ENCODE data around the gene YAP1.

GRCh38 chr11:102147632-102148031 is 37.4 kb downstream of the YAP1 start:
- TF ChIP-seq CTCF (conservative IDR thresholded peaks at IDR 0.05; ENCODE audit: low read depth, low read length) (no peak), RAD21 (IDR thresholded peaks at IDR 0.05; ENCODE audit: low read length) (no peak), CEBPB (IDR thresholded peaks at IDR 0.05; ENCODE audit: low read depth, low read length) (0 out of 2 replicates have a peak, but pooled peaks have one; percentile 10), RFX5 (IDR thresholded peaks at IDR 0.05; ENCODE audit: low read depth, low read length) (no peak), RCOR1 (IDR thresholded peaks at IDR 0.05; ENCODE audit: insufficient replicate concordance, low read length) (no peak), POLR2A (IDR thresholded peaks at IDR 0.05; ENCODE audit: low read depth, low read length) (no peak), BHLHE40 (IDR thresholded peaks at IDR 0.05; ENCODE audit: low read depth, low read length) (no peak)
